SK-N-DZ (cell line): ENCODE data around the gene THBS3.
"Not testable (repeated sequence)": the region's sequence is repeated elsewhere in the genome, so short reads cannot be mapped to it uniquely, and the experiment has no call there.

ENCODE experiments used
- DNase-seq: peaks from one replicate; pipeline ENCODE4 v3.0.0-alpha.2; 2015; ENCODE audit warnings: low spot score
- small RNA-seq, 2 experiments: library from RNA; depleted of rRNA; stranded (forward); fragments of <200 nt; gene quantifications; one replicate each; pipeline ENCODE3, GENCODE V24; 2014

Gene THBS3

GRCh38 chr1:155155996-155156643, 51.6 kb downstream of the THBS3 start:
- DNase-seq: not testable (repeated sequence)

Small RNAs within 50 kb of the gene (small RNA-seq; reads per million reads assigned to genes)
- gene HMGN2P18: 0 reads per million in 2 experiments
